GM19452 (cell line): ENCODE data around the gene CEACAM16.
"Not testable (repeated sequence)": the region's sequence is repeated elsewhere in the genome, so short reads cannot be mapped to it uniquely, and the experiment has no call there.

Experiments
- ATAC-seq: cut with Tn5 transposase; IDR thresholded peaks from one replicate; pipeline ENCODE4 v1.9.1; 2021; ENCODE audit not compliant: unreplicated experiment

Gene CEACAM16

GRCh38 chr19:44703336-44704078 lies 4.6 kb downstream of the CEACAM16 start:
- ATAC-seq = no peak

- ATAC-seq = no peak
Observed at GRCh38 chr19:44704982-44705381, 6.0 kb downstream of the CEACAM16 start.

GRCh38 chr19:44705502-44706010 lies 6.6 kb downstream of the CEACAM16 start:
- ATAC-seq = no peak

- ATAC-seq = no peak
Observed at GRCh38 chr19:44706506-44707236, 7.7 kb downstream of the CEACAM16 start.

- ATAC-seq = no peak
Observed at GRCh38 chr19:44707794-44708193, 8.8 kb downstream of the CEACAM16 start.

GRCh38 chr19:44708940-44709339 lies 10.0 kb downstream of the CEACAM16 start:
- ATAC-seq = no peak

GRCh38 chr19:44709434-44710266 lies 10.7 kb downstream of the CEACAM16 start:
- not testable (repeated sequence) for ATAC-seq

- no peak for ATAC-seq
Observed at GRCh38 chr19:44710483-44710882, 11.5 kb downstream of the CEACAM16 start.

GRCh38 chr19:44712864-44713515 lies 14.0 kb downstream of the CEACAM16 start:
- no peak for ATAC-seq

- no peak for ATAC-seq
Observed at GRCh38 chr19:44714597-44715169, 15.7 kb downstream of the CEACAM16 start.

GRCh38 chr19:44717603-44718002 lies 18.7 kb downstream of the CEACAM16 start:
- ATAC-seq = no peak

- no peak for ATAC-seq
Observed at GRCh38 chr19:44718441-44719261, 19.7 kb downstream of the CEACAM16 start.

- no peak for ATAC-seq
Observed at GRCh38 chr19:44719262-44719701, 20.3 kb downstream of the CEACAM16 start.

GRCh38 chr19:44720396-44720795 lies 21.4 kb downstream of the CEACAM16 start:
- not testable (repeated sequence) for ATAC-seq

- ATAC-seq = no peak
Observed at GRCh38 chr19:44720945-44721344, 22.0 kb downstream of the CEACAM16 start.

- not testable (repeated sequence) for ATAC-seq
Observed at GRCh38 chr19:44721369-44721768, 22.4 kb downstream of the CEACAM16 start.

- no peak for ATAC-seq
Observed at GRCh38 chr19:44722131-44723121, 23.5 kb downstream of the CEACAM16 start.

GRCh38 chr19:44723299-44723951 lies 24.5 kb downstream of the CEACAM16 start:
- ATAC-seq = peak; percentile 48
